ENCODE results near the gene CAPN14.

GRCh38 chr2:31233741-31234682 is 16.7 kb upstream of the CAPN14 start, which contains the start of gene EHD3:
- TF ChIP-seq CTCF (conservative IDR thresholded peaks at IDR 0.05) (peak; percentile 87), ZFX (IDR thresholded peaks at IDR 0.05) (peak; percentile 56)

All from C4-2B (cell line).